ENCODE data around the gene SERP2. TPM values are rescaled to one million over a fixed set of nuclear protein-coding genes. Genes with fewer than 3 reads are reported as not detected.

The SERP2 gene
- total RNA-seq, 1 experiment from 2014 or later, result 1.8 TPM

DNA sequence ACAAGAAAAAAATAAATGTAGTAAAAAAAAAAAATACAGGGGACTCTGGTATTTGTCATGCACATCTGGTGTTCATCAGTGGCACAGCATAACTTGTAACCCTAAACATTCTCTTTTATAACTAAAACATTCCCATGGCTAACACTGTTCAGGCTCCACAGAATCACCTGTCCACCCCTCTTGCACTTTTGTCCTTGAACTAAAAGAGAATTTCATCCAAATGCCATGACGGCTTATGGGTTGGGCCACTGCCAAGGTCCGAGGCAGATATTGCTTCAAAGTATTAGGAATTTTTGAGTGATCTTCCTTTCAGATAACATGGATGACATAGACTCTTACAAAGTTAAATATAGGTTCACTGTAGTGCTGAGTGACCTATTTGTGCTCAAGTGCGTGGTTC is 25.7 kb upstream of the SERP2 start:
- no peak overlapping the region for H4K91ac ChIP-seq (ENCODE audit: insufficient read length, low read depth, low read length)
- peaks cover 11 to 15% of the 10 kb centered on the region in 2 experiments for H3K4me1 Mint-ChIP-seq
- H3K9me3 Mint-ChIP-seq, result no peaks in the 10 kb centered on the region
- H2BK12ac ChIP-seq (ENCODE audit: insufficient read length, low read depth, low read length), result no peak overlapping the region
- WGBS (ENCODE audit: extremely low coverage, insufficient read length, low lambda C conversion rate), result no CpG with 5 or more reads among the region's 3 CpGs
- H3K27ac Mint-ChIP-seq, result no peak overlapping the region
- H2BK15ac ChIP-seq (ENCODE audit: low read depth, low read length), result no peak overlapping the region
- no peaks in the 10 kb centered on the region for H3K36me3 Mint-ChIP-seq (ENCODE audit: insufficient read depth in 1 of 3, low read depth in 3 of 3)
- no peak overlapping the region for H3K27ac ChIP-seq (ENCODE audit: insufficient read length, low read depth, low read length)
- H4K20me1 ChIP-seq (ENCODE audit: control insufficient read depth, insufficient read depth, insufficient read length), result no peaks in the 10 kb centered on the region
- no peak overlapping the region for H3T11ph ChIP-seq (ENCODE audit: low read length)
- no peak overlapping the region for H3K9ac ChIP-seq (ENCODE audit: extremely low read depth, insufficient read length, low read length)
- H3K79me2 ChIP-seq (ENCODE audit: insufficient read depth, low read length), result no peaks in the 10 kb centered on the region
- peaks cover 6% of the 10 kb centered on the region; the same call in 1 of the 2 replicates for H3K4me1 ChIP-seq (ENCODE audit: insufficient read depth, low read length)
- H2BK120ac ChIP-seq (ENCODE audit: low read depth, low read length, poor library complexity, severe bottlenecking), result no peak overlapping the region
- H3K4me3 Mint-ChIP-seq, result no peak overlapping the region
- H3K9me3 ChIP-seq (ENCODE audit: control insufficient read depth, low read depth, low read length), result no peaks in the 10 kb centered on the region
- no peak overlapping the region for H2AK5ac ChIP-seq (ENCODE audit: insufficient read length, low read length)
- no peak overlapping the region for H3K18ac ChIP-seq (ENCODE audit: insufficient read length, low read depth, low read length)
- no peak overlapping the region for H2AFZ ChIP-seq (ENCODE audit: low read length)
- H3K4me2 ChIP-seq (ENCODE audit: insufficient read depth, insufficient read length, low read length), result no peak overlapping the region
- no peaks in the 10 kb centered on the region for H3K23me2 ChIP-seq (ENCODE audit: insufficient read length, low read depth, low read length, poor library complexity, severe bottlenecking)
- H3K4ac ChIP-seq (ENCODE audit: low read depth, low read length), result no peak overlapping the region
- H3K27me3 Mint-ChIP-seq (ENCODE audit: low read depth), result peaks cover 2% of the 10 kb centered on the region; the same call in 1 of the 2 replicates
- DNase-seq, result no peak
- no peak overlapping the region for H3K23ac ChIP-seq (ENCODE audit: insufficient read length, low read depth, low read length)
- H4K8ac ChIP-seq (replicated peaks; ENCODE audit: insufficient read length, low read depth, low read length), result no peak overlapping the region
- no peak overlapping the region for H2BK20ac ChIP-seq (ENCODE audit: low read depth, low read length, poor library complexity, severe bottlenecking)
- H2BK5ac ChIP-seq (ENCODE audit: insufficient read length, low read length), result no peak overlapping the region
- H3K14ac ChIP-seq (ENCODE audit: insufficient read depth, low read length), result no peak overlapping the region
- no peaks in the 10 kb centered on the region for H3K79me1 ChIP-seq (ENCODE audit: insufficient read depth, low read depth, low read length, poor library complexity, severe bottlenecking)
- H3K56ac ChIP-seq (ENCODE audit: insufficient read length, low read depth, low read length), result no peak overlapping the region
- H3K27me3 ChIP-seq (ENCODE audit: insufficient read depth, low read length), result no peaks in the 10 kb centered on the region
- TF ChIP-seq, protein P1, sequence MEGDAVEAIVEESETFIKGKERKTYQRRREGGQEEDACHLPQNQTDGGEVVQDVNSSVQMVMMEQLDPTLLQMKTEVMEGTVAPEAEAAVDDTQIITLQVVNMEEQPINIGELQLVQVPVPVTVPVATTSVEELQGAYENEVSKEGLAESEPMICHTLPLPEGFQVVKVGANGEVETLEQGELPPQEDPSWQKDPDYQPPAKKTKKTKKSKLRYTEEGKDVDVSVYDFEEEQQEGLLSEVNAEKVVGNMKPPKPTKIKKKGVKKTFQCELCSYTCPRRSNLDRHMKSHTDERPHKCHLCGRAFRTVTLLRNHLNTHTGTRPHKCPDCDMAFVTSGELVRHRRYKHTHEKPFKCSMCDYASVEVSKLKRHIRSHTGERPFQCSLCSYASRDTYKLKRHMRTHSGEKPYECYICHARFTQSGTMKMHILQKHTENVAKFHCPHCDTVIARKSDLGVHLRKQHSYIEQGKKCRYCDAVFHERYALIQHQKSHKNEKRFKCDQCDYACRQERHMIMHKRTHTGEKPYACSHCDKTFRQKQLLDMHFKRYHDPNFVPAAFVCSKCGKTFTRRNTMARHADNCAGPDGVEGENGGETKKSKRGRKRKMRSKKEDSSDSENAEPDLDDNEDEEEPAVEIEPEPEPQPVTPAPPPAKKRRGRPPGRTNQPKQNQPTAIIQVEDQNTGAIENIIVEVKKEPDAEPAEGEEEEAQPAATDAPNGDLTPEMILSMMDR (conservative IDR thresholded peaks at IDR 0.05), result no peak
- no peak overlapping the region for H4K5ac ChIP-seq (ENCODE audit: insufficient read length, low read depth, low read length)
